Measurements from ENCODE around the gene BRF1. TPM values are rescaled to one million over a fixed set of nuclear protein-coding genes. Genes with fewer than 3 reads are reported as not detected.
A peak's percentile ranks its signal among the peaks of the same experiment; 100 is the strongest.

Gene BRF1
- total RNA-seq, 8 experiments from 2014 or later, result 14.4 to 36.3 (median 30.8) TPM

DNA sequence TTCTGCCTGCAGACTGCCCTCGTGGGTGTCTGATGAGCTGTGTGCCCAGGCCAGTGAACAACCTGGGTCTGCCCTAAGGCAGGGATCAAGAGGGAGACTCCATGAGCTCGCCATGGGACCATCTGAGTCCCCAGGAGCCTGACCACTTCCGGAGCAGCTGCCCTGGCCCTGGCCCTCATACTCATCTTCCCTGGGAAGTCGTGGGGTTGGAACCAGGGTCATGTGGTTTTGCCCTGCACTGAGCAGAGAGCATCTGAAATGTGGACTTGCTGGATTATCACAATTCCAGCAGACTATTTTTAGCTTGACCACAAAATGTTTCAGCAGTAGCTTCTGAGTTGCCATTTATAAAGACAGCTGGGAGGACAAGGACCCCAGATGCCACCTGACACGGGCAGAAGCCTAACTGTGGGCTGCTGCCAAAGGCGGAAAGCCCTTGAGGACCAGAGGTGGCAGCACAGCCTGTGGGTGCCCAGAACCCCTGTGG is 45.7 kb downstream of the BRF1 start:
- in situ Hi-C loops (cut with MboI; ENCODE audit: low pct_unique_long_range_greater_than_20kb in 2 of 9, low sequenced_read_pairs in 9 of 9, unreplicated experiment in 9 of 9), result no loop called here

DNA sequence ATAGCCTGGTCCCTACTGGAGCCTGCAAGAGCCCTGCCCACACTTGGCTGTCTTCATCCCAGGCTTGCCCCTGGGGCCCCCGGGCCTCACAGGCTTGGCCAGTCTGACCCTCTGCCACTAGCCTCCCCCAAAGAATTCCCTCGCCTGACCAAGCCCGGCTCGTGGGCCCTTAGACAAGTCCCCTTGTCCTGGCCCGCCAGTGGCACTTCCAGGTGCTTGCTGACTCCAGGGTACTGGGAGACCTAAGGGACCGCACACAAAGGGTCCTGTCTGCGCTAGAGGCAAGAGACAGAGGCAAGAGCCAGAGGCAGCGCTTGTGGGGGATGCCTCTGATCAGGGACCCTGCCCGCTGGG is 47.5 kb downstream of the BRF1 start:
- Histone ChIP-seq H3K4me1 (replicated peaks in 1 of 2) (peaks cover 0 to 2% of the 10 kb centered on the region in 2 donors), H3K27ac (no peak overlapping the region), H3K4me3 (no peak overlapping the region)
- 92 to 100% (median 100%) methylated on average over 1 to 5 of the region's 9 CpGs; no CpG with 5 or more reads in 5 of the 10 experiments for WGBS, 10 experiments
- no peak for ATAC-seq (replicated peaks in 6 of 8)
- in situ Hi-C loops (cut with MboI; ENCODE audit: low pct_unique_long_range_greater_than_20kb in 2 of 9, low sequenced_read_pairs in 9 of 9, unreplicated experiment in 9 of 9), result no loop called here

More for the DNA sequence above, 45.7 kb downstream of the BRF1 start:
- Histone ChIP-seq H3K4me1 (replicated peaks in 1 of 2) (no peaks in the 10 kb centered on the region), H3K4me3 (no peak overlapping the region), H3K27ac (no peak overlapping the region)
- WGBS, 10 experiments, result 85 to 89% methylated on average over 3 to 4 of the region's 6 CpGs; no CpG with 5 or more reads in 8 of the 10 experiments
- no peak for ATAC-seq (replicated peaks in 6 of 8)

DNA sequence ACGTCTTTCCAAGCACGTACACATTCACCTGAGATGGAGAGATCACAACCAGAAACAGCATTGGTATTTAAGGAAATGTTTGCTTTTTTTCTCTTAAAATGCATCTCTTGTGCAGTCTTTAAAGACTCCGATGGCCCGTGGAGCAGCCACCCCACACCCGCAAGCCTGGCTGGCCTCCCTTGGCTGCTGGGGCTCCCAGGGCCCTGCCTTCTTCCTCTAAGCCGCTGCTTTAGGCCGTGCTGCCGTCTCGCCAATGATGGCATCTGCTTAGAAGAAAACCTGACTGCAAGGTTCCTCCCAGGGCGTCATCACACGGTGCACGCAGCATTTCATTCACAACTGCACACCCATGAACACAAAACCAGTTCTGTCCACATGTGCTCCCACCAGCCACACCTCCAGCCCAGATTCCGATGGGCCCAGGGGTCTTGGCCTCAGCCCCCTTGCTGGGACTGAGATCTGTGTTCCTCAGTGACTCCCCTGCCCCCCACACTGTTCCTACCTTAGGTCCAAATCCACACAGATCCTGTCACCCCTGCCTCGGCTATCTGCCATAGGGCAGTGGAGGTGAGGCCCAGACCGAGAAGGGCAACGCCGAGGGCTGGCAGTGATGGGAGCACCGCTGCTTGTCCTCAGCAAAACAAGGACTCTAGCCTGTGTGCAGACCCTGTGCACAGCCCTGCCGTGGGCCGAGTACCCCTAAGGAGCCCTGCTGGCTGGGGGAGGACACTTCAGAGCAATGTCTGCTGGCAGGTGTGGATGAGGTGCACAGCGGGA is 48.1 kb downstream of the BRF1 start:
- WGBS, 10 experiments, result 30 to 100% (median 90%) methylated on average over 1 to 7 of the region's 21 CpGs; no CpG with 5 or more reads in 3 of the 10 experiments
- ATAC-seq (replicated peaks in 6 of 8), result no peak
- Histone ChIP-seq H3K4me1 (replicated peaks in 1 of 2) (peaks cover under 1 to 4% of the 10 kb centered on the region in 2 donors), H3K4me3 (no peak overlapping the region), H3K27ac (no peak overlapping the region)
- in situ Hi-C loops (cut with MboI; ENCODE audit: low pct_unique_long_range_greater_than_20kb in 2 of 9, low sequenced_read_pairs in 9 of 9, unreplicated experiment in 9 of 9), result no loop called here

DNA sequence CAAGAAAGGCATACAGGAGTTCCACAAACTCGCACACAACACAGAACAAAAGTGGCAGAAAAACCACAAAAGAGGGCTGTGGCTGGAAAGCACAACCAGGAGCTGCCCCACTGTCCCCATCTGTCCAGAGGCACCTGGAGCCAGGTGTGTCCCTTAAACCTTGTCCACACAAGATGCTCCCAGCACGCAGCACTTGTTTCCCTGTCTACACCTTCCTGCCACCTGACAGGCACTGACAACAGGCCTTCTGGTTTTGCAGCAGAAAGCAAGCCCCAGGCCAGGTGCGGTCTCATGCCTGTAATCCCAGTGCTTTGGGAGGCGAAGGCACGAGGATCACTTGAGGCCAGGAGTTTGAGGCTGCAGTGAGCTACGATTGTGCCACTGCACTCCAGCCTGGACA is 48.9 kb downstream of the BRF1 start:
- WGBS, 10 experiments, result 17 to 100% (median 89%) methylated on average over 1 to 4 of the region's 6 CpGs; no CpG with 5 or more reads in 2 of the 10 experiments
- Histone ChIP-seq H3K4me3 (no peak overlapping the region), H3K4me1 (replicated peaks in 1 of 2) (peaks cover 7 to 12% of the 10 kb centered on the region in 2 donors), H3K27ac (no peak overlapping the region)
- in situ Hi-C loops (cut with MboI; ENCODE audit: low pct_unique_long_range_greater_than_20kb in 2 of 9, low sequenced_read_pairs in 9 of 9, unreplicated experiment in 9 of 9), result no loop called here
- ATAC-seq (replicated peaks in 6 of 8), result no peak

DNA sequence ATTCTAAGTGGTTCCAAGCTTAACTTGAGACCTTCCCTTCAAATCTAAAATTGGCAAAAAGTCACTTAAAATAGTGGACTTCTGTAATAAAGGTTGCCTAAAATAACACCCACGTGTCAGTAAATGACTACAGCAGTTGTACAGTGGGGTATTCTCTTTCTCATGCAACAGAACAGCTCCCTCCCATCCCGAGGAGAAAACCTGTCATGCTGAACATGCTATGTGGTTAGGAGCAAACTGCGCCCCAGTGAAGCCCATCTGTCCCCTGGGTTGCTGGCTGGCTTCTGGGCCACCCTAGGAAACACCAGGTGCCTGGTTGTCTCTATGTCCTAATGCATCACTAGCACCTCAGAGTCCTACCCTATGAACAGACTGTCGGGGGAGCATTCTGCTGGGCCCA is 49.8 kb downstream of the BRF1 start:
- 36 to 86% (median 78%) methylated on average over 1 to 3 of the region's 4 CpGs; no CpG with 5 or more reads in 4 of the 10 experiments for WGBS, 10 experiments
- in situ Hi-C loops (cut with MboI; ENCODE audit: low pct_unique_long_range_greater_than_20kb in 2 of 9, low sequenced_read_pairs in 9 of 9, unreplicated experiment in 9 of 9), result no loop called here
- Histone ChIP-seq H3K4me1 (replicated peaks in 1 of 2) (peaks cover 7 to 17% of the 10 kb centered on the region in 2 donors), H3K4me3 (no peak overlapping the region), H3K27ac (no peak overlapping the region)
- ATAC-seq (replicated peaks in 6 of 8), result no peak

DNA sequence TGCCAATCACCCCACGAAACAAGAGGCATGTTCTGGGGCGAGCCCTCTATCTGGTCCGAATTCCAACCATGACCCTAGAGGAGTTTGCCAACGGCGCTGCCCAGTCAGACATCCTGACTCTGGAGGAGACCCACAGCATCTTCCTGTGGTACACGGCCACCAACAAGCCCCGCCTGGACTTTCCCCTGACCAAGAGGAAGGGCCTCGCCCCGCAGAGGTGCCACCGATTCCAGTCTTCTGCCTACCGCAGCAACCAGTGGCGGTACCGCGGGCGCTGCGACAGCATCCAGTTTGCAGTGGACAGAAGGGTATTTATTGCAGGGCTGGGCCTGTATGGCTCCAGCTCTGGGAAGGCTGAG is 50.8 kb downstream of the BRF1 start:
- 80 to 100% (median 100%) methylated on average over 1 to 7 of the region's 16 CpGs; no CpG with 5 or more reads in 7 of the 10 experiments for WGBS, 10 experiments

DNA sequence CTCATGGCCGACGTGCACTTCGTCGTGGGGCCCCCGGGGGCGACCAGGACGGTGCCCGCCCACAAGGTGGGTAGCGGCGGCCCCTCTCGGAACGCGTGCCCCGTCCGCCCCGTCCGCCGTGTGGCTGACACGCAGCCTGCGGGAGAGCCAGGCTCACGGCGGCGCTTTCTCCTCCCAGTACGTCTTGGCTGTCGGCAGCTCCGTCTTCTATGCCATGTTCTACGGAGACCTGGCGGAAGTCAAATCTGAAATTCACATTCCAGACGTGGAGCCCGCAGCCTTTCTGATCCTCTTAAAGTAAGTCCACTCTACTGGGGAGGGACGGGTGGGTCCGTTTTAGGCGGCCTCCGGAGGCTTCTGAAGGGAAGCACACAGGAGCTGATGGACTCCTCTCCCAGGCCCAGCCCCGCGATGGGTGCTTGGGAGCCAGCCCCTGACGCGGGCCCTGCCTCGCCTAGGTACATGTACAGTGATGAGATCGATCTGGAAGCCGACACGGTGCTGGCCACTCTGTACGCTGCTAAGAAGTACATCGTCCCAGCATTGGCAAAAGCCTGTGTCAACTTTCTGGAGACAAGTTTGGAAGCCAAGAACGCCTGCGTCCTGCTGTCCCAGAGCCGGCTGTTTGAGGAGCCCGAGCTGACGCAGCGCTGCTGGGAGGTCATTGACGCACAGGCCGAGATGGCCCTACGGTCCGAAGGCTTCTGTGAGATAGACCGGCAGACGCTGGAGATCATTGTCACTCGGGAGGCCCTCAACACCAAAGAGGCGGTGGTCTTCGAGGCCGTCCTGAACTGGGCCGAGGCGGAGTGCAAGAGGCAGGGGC is 51.4 kb downstream of the BRF1 start:
- peak overlapping the region; percentile 41 to 72 (median 52) for H3K4me3 ChIP-seq
- ATAC-seq (replicated peaks in 6 of 8), result peak in 6 of 8 experiments; percentile 0 to 20 (median 4)
- WGBS, 10 experiments, result 13 to 100% (median 86%) methylated on average over 1 to 18 of the region's 62 CpGs; no CpG with 5 or more reads in 3 of the 10 experiments
- H3K27ac ChIP-seq, result peak overlapping the region in 1 of 2 donors; percentile 74
- H3K4me1 ChIP-seq (replicated peaks in 1 of 2), result peaks cover 15 to 17% of the 10 kb centered on the region in 2 donors
- in situ Hi-C loops (cut with MboI; ENCODE audit: low pct_unique_long_range_greater_than_20kb in 2 of 9, low sequenced_read_pairs in 9 of 9, unreplicated experiment in 9 of 9), result no loop called here

More for the DNA sequence above, 50.8 kb downstream of the BRF1 start:
- H3K4me1 ChIP-seq (replicated peaks in 1 of 2), result peaks cover 15 to 17% of the 10 kb centered on the region in 2 donors
- H3K27ac ChIP-seq, result no peak overlapping the region
- ATAC-seq (replicated peaks in 6 of 8), result no peak
- no peak overlapping the region for H3K4me3 ChIP-seq
- in situ Hi-C loops (cut with MboI; ENCODE audit: low pct_unique_long_range_greater_than_20kb in 2 of 9, low sequenced_read_pairs in 9 of 9, unreplicated experiment in 9 of 9), result no loop called here

DNA sequence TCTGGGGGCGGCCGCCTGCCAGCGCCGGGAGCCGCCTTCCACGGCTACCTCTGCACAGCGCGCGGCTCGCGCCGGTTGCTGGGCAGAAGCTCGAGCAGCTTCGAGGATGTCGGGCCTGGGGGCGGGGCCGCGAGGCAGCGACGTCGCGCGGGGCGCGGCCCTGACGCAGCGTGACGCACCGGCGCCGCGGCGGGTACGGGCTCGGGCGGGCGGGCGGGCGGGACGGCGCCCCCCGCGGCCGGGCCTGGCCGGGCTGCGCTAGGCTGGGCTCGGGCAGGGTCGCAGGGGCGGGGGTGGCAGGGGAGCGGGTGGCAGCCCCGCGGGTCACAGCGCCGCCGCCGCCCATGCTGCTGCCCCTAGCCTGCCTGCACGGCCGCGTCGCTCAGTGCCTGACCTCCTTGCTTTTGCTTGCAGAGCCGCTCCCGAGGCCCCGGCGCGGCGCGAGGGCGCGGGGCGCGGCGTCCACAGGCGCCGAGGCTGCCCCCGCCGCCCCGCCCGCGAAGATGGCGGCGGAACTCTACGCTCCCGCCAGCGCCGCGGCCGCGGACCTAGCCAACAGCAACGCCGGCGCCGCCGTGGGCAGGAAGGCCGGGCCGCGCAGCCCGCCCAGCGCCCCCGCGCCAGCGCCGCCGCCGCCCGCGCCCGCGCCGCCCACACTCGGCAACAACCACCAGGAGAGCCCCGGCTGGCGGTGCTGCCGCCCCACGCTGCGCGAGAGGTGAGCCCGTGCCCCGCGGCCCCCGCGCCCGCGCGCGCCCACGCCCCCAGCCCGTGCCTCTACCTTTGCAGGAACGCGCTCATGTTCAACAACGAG is 52.2 kb downstream of the BRF1 start, which contains the start of gene BTBD6:
TSS of gene BTBD6 (plus strand) at position 166 of the 814 bp plus-strand sequence. CDS start at position 345, 179 bp downstream.
- H3K4me1 ChIP-seq (replicated peaks in 1 of 2), result peaks cover 15 to 17% of the 10 kb centered on the region in 2 donors
- ATAC-seq (replicated peaks in 6 of 8), result peak; percentile 87 to 95 (median 90)
- H3K27ac ChIP-seq, result peak within 1 kb of the TSS; percentile 64 to 74
- WGBS, 10 experiments, result 0 to 4% (median 0%) methylated on average over 4 to 6 of the region's 130 CpGs; no CpG with 5 or more reads in 7 of the 10 experiments
- in situ Hi-C loops (cut with MboI; ENCODE audit: low pct_unique_long_range_greater_than_20kb in 2 of 9, low sequenced_read_pairs in 9 of 9, unreplicated experiment in 9 of 9), result no loop called here
- H3K4me3 ChIP-seq, result peak within 1 kb of the TSS; percentile 41 to 72 (median 52)

DNA sequence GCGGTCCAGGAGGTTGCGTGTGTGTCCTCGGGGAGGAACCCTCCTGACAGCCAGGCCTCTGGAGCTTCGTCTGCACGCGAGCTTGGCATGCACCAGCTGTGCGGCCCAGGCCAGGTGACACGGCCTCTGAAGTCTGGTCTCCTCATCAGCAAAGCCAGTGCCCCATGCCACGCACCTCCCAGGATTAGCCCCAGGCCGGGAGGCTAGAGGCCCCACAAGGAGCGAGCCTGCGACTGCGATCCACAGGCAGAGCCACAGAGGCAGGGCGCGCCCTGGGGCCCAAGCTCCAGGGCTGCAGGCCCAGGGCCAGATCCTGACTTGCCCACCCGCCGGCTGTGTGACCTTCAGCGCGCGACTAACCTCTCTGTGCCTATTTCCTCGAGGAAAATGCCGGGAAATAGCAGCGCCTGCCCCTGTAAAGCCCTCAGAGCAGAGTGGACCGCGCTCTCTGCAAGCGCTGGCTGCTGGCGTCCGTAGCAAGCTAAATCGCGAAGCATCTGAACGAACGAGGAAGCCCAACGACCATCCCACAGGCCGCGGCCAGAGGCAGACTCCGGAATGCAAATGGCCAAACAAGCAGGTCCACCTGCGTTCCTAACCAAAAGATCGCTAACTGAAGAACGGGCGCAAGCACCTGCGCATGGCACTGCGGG is 53.0 kb downstream of the BRF1 start:
- Histone ChIP-seq H3K4me3 (peak overlapping the region; percentile 41 to 72 (median 52)), H3K27ac (peak overlapping the region; percentile 49 to 64), H3K4me1 (replicated peaks in 1 of 2) (peaks cover 15 to 17% of the 10 kb centered on the region in 2 donors)
- ATAC-seq (replicated peaks in 6 of 8), result peak in 5 of 8 experiments; percentile 10 to 29 (median 13)
- 0 to 32% (median 20%) methylated on average over 3 to 30 of the region's 42 CpGs; no CpG with 5 or more reads in 5 of the 10 experiments for WGBS, 10 experiments
- in situ Hi-C loops (cut with MboI; ENCODE audit: low pct_unique_long_range_greater_than_20kb in 2 of 9, low sequenced_read_pairs in 9 of 9, unreplicated experiment in 9 of 9), result no loop called here

DNA sequence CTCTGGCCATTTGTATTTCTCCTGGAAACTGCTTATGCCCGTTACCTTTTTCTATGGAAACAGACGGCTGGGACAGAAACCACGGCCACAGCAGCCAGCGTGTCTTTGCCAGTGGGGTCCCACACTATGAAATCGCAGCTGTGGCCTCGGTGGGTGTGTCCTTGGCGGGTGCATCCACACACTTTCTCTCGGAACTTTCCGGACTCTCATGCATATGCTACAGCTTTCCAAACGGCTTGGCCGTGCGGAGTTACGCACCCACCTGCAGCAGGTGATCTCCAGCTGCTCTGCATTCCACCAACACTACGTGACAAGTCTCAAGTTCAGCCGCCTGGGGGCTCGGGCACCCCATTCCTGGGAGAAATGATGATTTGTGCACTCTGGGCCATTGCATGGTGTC is 53.8 kb downstream of the BRF1 start:
- no peak overlapping the region for H3K4me3 ChIP-seq
- in situ Hi-C loops (cut with MboI; ENCODE audit: low pct_unique_long_range_greater_than_20kb in 2 of 9, low sequenced_read_pairs in 9 of 9, unreplicated experiment in 9 of 9), result no loop called here
- ATAC-seq (replicated peaks in 6 of 8), result no peak
- WGBS, 10 experiments, result 87 to 100% (median 96%) methylated on average over 3 to 12 of the region's 16 CpGs; no CpG with 5 or more reads in 5 of the 10 experiments
- no peak overlapping the region for H3K27ac ChIP-seq
- peaks cover 15 to 17% of the 10 kb centered on the region in 2 donors for H3K4me1 ChIP-seq (replicated peaks in 1 of 2)

DNA sequence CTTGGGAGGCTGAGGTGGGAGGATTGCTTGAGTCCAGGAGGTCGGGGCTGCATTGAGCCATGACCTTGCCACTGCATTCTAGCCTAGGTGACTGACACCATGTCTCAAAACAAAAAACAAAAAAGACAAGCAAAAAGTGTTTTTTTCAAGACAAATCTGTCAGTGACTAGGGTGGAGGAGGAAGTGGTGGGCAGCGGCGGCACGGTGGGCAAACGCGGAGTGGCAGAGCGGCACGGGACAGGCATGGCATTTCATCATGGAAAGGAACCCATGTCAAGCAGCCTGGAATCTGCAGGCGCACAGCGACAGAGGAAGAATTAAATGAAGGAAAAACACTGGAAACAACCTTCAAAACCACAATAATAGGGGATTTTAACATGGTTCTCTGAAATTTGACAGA is 56.5 kb downstream of the BRF1 start:
- no peak for ATAC-seq (replicated peaks in 6 of 8)
- 96 to 100% (median 100%) methylated on average over 2 to 9 of the region's 10 CpGs; no CpG with 5 or more reads in 2 of the 10 experiments for WGBS, 10 experiments
- H3K4me1 ChIP-seq (replicated peaks in 1 of 2), result peaks cover 15 to 17% of the 10 kb centered on the region in 2 donors
- no peak overlapping the region for H3K27ac ChIP-seq
- in situ Hi-C loops (cut with MboI; ENCODE audit: low pct_unique_long_range_greater_than_20kb in 2 of 9, low sequenced_read_pairs in 9 of 9, unreplicated experiment in 9 of 9), result no loop called here
- no peak overlapping the region for H3K4me3 ChIP-seq

DNA sequence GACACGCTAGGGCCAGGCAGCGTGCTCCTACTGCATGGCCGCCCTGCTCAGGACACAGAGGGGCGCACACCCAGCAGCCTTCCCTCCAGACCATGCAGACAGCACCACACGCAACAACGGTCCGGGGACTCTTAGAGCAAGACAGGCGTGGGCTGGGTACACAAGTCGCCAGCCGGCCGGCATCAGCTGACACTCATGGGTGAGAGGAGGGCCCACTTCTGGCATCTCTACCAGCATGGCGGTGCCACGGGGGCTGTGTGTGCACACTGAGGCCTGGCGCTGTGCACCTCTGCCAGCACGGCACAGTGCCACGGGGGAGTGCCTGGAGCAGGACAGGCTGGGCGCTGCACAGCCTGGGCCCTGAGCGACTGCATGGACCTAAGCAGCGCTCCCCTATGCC is 59.2 kb downstream of the BRF1 start:
- H3K4me3 ChIP-seq, result no peak overlapping the region
- in situ Hi-C loops (cut with MboI; ENCODE audit: low pct_unique_long_range_greater_than_20kb in 2 of 9, low sequenced_read_pairs in 9 of 9, unreplicated experiment in 9 of 9), result no loop called here
- peaks cover 2 to 7% of the 10 kb centered on the region in 2 donors for H3K4me1 ChIP-seq (replicated peaks in 1 of 2)
- peak in 1 of 8 experiments; percentile 18 for ATAC-seq (replicated peaks in 6 of 8)
- 80 to 100% methylated on average over 1 to 2 of the region's 19 CpGs; no CpG with 5 or more reads in 8 of the 10 experiments for WGBS, 10 experiments
- no peak overlapping the region for H3K27ac ChIP-seq
